Measurements from ENCODE around the gene HACD4.
"Not testable (repeated sequence)": the region's sequence is repeated elsewhere in the genome, so short reads cannot be mapped to it uniquely, and the experiment has no call there.

Gene HACD4

GRCh38 chr9:21015995-21016394 lies 15.4 kb downstream of the HACD4 start:
- DNase-seq: no peak

DNA sequence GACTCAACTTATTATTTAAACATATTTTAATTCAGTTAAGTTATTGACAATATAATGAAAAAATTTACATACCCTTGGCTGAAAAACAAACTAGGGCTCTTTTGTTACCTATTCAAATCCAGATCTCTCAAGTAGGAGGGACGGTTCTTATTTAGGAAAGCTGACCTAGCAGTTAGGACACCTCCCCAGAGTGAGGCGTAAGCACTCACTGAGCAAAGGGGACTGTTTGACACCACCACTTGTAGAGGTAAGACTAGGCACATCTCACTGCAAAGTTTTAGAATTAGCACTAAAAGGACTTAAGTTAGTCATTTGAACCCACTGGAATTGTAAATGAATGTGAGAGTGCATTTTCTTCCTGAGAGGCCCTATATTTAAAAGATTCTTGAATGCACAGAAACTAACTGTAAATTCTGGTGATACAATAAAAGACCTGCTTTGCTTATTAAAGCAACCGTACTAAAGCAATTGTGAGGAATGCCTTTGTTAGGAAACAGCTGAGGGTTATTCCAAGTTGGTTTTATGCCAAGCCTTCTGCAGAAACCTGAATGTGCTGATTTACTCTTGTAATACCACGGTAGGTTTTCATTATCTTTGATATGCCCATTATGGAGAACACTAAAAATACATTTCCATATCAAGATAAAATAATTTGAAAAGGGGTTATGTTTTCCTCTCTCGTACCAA lies 16.2 kb downstream of the HACD4 start:
- no peak for DNase-seq

DNA sequence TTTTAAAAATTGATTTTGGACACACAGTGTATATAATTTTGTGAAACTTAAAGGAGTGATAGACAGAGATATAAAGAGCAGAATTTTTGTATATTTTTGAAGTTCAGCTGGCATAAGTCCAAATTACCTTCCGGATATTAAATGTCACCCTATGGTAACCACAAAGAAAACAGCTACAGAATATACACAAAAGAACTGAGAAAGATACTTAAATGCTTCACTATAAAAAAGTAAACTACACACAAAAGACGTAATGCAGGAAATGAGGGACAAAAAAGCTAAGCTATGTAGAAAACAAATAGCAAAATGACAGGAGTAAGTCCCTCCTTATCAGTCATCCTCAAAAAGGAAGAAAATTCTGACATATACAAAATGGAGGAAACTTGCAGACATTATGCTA lies 29.4 kb downstream of the HACD4 start:
- no peak for DNase-seq

DNA sequence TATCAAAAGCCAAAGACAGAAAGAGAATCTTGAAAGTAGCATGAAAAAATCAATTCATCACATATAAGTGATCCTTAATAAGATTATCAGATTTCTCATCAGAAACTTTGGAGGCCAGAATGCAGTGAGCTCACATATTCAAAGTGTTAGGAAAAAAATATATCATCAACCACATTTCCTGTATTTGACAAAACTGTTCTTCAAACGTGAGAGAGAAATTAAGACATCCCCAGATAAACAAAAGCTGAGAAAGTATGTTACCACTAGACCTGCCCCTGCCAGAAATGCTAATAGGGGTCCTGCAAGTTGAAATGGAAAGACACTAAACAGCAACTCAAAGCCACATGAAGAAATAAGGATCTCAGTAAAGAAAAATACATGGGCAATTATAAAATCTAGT lies 29.9 kb downstream of the HACD4 start:
- DNase-seq: no peak

- DNase-seq: no peak
Measured at GRCh38 chr9:20997503-20998076, 33.9 kb downstream of the HACD4 start.

DNA sequence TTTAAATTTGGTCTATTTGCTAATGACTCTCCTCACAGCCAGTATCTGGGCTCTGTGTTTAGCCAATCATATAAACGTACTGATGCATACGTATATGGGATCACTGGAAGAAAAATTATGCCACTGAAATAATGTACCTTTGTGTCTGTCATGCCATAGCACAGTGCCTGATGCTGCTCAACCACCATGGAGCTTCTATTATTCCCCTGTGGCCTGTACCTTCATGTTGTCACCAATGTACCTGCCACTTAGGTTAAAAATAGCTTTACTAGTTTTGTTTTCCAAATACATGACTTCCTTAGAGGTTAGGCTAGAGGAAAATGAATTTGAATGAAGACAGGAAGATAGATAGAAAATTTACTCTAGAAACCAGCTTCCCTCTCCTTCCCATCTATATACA lies 34.6 kb downstream of the HACD4 start:
- DNase-seq: no peak

- no peak for DNase-seq
Measured at GRCh38 chr9:20995616-20996015, 35.8 kb downstream of the HACD4 start.

- no peak for DNase-seq
Measured at GRCh38 chr9:20994486-20994885, 37.0 kb downstream of the HACD4 start.

DNA sequence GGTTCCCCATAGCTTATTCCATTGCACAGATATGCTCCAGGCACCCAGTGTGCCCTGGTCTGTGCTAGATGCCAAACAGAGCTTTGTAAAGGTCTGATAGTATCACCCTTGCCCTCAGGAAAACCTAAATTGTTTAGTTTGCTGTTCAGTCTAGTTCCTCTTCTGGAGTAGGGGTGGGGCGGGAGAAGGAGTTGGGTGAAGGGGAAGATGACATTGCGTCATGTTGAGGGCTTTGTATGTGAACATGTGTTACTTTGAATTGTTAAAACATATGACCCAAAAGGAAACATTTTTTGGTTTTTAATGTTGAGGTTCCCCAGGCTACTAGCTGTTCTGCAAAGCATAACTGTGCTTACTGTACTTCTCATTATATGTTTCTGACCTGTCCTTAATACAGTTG lies 40.6 kb downstream of the HACD4 start:
- no peak for DNase-seq

- no peak for DNase-seq
Measured at GRCh38 chr9:20989923-20990341, 41.5 kb downstream of the HACD4 start.

- DNase-seq: no peak
Measured at GRCh38 chr9:20988671-20989315, 42.6 kb downstream of the HACD4 start.

- DNase-seq: no peak
Measured at GRCh38 chr9:20988061-20988460, 43.4 kb downstream of the HACD4 start.

DNA sequence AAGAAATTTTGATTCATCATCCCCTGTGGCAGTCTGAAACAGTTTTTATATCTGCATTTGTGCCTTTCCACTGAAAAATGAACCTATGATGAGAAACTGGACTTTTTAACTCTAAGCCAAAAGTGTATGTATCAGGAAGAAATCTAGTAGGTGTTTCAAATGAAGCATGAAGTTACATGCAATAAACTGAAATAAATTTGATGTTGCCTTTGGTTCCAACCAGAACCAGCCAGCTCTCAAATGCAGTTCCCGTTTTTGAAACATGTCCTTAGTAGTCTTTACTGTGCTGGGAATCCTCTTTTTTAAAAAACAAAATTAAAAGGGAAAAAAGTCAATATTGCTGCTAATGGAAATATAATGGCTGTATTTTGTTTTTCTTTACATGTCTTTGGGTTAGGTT lies 43.9 kb downstream of the HACD4 start:
- DNase-seq: no peak

DNA sequence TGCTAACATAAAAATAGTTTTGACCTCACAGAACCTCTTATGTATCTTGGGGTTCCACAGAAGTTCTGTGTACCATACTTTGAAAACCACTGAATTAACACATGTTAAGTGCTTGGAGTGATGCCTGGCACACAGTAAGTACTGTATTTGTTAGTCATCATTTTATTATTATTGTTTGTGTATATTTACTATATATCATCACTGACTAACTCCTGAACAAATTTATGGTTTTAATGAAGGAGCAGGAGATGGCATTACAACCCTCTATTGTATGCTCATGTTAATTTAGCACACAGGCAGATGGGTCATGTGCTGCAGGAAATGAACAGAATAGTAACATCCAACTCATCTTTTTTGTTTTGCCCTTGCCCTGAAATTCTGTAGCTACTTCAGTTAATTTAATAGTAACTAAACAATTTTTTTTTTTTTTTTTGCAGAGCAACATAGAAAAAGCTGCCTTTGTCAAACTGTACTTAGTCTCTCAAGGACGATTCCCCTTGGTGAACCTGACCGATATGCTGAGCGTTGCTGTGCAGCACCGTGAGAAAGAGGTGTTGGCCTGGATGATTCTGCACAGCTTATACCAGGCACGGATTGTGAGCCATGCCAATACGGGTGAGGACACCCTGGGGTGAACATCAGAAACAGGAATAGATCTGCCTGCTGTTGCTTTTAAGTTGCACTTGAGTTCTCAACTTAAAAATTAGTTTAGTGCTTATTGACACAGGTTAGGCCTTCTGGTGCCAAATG lies 45.4 kb downstream of the HACD4 start:
- no peak for DNase-seq

GRCh38 chr9:20984506-20984905 lies 46.9 kb downstream of the HACD4 start:
- DNase-seq: no peak

DNA sequence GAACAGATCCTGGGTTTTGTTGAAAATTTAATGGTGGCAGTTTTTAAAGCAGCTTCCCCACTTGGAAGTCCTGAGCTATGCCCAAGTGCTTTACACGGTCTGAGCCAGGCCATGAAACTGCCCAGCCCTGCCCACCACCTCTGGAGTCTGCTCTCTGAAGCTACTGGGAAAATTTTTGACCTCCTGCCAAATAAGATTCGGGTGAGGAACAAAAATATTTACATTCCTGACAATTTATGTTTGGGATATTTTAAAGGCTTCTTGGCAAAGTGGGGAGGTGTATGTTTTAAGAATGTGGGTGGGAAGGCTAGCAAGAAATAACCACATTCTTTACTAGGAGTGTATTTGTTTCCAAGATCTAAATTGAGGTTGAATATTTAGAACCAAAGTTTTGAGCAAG lies 50.0 kb downstream of the HACD4 start:
- no peak for DNase-seq

DNA sequence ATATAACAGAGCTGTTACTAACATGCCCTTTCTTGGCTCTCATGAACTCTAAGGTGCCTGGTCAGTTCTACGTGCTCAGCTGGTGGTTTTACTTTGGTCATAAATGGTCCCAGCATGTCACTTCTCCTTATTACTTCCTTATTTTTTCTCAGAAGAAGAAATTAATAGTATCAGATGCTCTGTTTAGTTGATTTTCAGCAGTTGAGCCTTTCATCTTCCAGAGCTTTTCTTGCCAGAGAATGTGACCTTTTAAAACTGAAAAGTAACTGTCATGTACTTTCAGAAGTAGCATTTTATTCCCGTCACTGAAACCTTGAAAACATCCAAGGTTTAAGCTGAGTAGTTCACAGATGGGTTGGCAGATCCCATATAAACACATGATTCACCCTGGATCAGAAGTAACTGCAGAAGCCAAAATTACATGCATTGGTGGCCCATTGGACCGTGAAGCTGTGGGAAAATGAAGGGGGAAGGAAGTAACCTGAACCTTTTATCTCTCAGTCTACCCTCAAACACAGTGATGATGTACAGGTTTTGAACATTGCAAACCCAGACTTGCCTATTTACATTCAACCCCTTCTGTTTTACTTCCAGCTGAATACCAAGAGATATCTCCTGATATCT lies 50.5 kb downstream of the HACD4 start:
- DNase-seq: no peak

GRCh38 chr9:20978249-20978648 lies 53.2 kb downstream of the HACD4 start:
- DNase-seq: no peak

- DNase-seq: not testable (repeated sequence)
Measured at GRCh38 chr9:20974191-20974938, 57.1 kb downstream of the HACD4 start.

GRCh38 chr9:20973246-20973947 lies 58.0 kb downstream of the HACD4 start:
- DNase-seq: not testable (repeated sequence)

GRCh38 chr9:20972684-20973083 lies 58.8 kb downstream of the HACD4 start:
- DNase-seq: no peak
